ENCODE results near the gene MEN1.

DNA sequence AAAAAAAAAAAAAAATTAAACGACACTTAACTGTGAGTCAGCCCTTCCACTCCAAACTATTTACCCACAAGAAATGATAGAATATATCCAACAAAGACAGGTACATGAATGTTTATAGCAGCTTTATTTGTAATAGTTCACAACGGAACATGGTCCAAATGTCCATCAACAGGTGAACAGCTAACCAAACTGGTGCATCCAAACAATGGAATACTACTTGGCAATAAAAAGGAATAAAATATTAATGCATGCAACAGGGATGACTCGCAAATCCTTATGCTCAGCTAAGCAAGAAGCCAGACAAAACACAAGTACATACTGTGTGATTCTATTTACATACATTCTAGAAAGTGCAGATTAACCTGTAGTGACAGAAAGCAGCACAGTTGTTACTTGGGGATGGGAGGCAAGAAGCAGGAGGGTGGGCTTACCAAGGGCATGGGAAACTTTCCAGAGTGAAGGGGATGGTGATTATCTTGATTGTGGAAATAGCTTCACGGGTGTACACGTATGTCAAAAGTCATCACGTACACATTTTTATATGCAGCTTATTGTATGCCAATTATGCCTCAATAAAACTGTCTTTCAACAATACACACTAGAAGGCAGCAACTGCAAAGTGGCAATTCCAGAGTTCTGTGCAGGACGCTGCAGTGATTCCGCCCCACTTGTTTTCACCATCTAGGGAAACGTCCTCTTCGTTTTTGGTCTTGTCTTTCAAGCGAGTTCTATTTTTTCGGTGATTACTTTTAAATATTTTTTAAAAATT lies 25.4 kb downstream of the MEN1 start:
- TF ChIP-seq ZFP69B (tag by site-specific recombination; IDR thresholded peaks at IDR 0.05) (no peak), CTCF (tag by site-specific recombination; IDR thresholded peaks at IDR 0.05) (no peak), HOXA7 (CRISPR knock-in tag; IDR thresholded peaks at IDR 0.05; ENCODE audit: borderline replicate concordance) (no peak), ZNF558 (tag by site-specific recombination; IDR thresholded peaks at IDR 0.05) (no peak), ZFP41 (tag by site-specific recombination; IDR thresholded peaks at IDR 0.05; ENCODE audit: borderline replicate concordance) (no peak), ZBTB8A (tag by site-specific recombination; IDR thresholded peaks at IDR 0.05) (no peak), ZBTB44 (tag by site-specific recombination; IDR thresholded peaks at IDR 0.05) (no peak), ZNF449 (tag by site-specific recombination; IDR thresholded peaks at IDR 0.05) (no peak), ZFHX2 (tag by site-specific recombination; conservative IDR thresholded peaks at IDR 0.05) (no peak)
- TF ChIP-seq, protein P1, sequence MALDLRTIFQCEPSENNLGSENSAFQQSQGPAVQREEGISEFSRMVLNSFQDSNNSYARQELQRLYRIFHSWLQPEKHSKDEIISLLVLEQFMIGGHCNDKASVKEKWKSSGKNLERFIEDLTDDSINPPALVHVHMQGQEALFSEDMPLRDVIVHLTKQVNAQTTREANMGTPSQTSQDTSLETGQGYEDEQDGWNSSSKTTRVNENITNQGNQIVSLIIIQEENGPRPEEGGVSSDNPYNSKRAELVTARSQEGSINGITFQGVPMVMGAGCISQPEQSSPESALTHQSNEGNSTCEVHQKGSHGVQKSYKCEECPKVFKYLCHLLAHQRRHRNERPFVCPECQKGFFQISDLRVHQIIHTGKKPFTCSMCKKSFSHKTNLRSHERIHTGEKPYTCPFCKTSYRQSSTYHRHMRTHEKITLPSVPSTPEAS (tag by site-specific recombination; IDR thresholded peaks at IDR 0.05) = no peak

Data from HEK293 (cell line).